IMR-90 (cell line): Measurements from ENCODE around the gene CIAO2A. TPM values are rescaled to one million over a fixed set of nuclear protein-coding genes. Genes with fewer than 3 reads are reported as not detected.
"Not testable (repeated sequence)": the region's sequence is repeated elsewhere in the genome, so short reads cannot be mapped to it uniquely, and the experiment has no call there.

Experiments
- ATAC-seq: fragments of 200-7000 bp; cut with Tn5 transposase; 2 replicates; pipeline ENCODE4 v1.9.1; 2020; ENCODE audit warnings: low read depth, mild to moderate bottlenecking, moderate library complexity
- BruUV-seq: library from RNA; stranded (reverse); fragments of 400-500 nt; replicated peaks from 2 replicates; lab custom pipeline; 2021; lab: Mats Ljungman, UMichigan
- CTCF ChIA-PET: fragments of 300-600 bp; formaldehyde crosslinking; extraction: SDS; loops from one replicate; lab custom pipeline; 2021; ENCODE audit warnings: antibody characterized with exemption; lab: Yijun Ruan, JAX
- POLR2A ChIA-PET: fragments of 300-600 bp; sonication (Branson Sonifier 250); formaldehyde crosslinking; loops from one replicate; lab custom pipeline; 2022; ENCODE audit warnings: antibody characterized with exemption; ENCODE audit not compliant: unreplicated experiment; lab: Charles Lee
- DNase-seq: peaks from one replicate; pipeline ENCODE4 v3.0.0; 2013
- H2AFZ ChIP-seq: replicated peaks from 2 replicates; pipeline ENCODE3; 2013; ENCODE audit warnings: low read length, mild to moderate bottlenecking; ENCODE audit not compliant: poor library complexity
- H2AK5ac ChIP-seq: 2 replicates; pipeline ENCODE4 v1.6.1; 2013; ENCODE audit warnings: low read depth, low read length, inconsistent platforms
- H2AK9ac ChIP-seq: replicated peaks from 2 replicates; pipeline ENCODE3; 2013; ENCODE audit warnings: mild to moderate bottlenecking, low read depth, low read length, moderate library complexity; ENCODE audit not compliant: poor library complexity
- H2BK120ac ChIP-seq: 2 replicates; pipeline ENCODE4 v1.6.1; 2013; ENCODE audit warnings: low read depth, low read length, inconsistent platforms
- H2BK15ac ChIP-seq: 3 replicates; pipeline ENCODE4 v1.6.1; 2013; ENCODE audit warnings: low read depth, low read length, inconsistent platforms
- H2BK20ac ChIP-seq: 2 replicates; pipeline ENCODE4 v1.6.1; 2013; ENCODE audit warnings: low read depth, mild to moderate bottlenecking, inconsistent platforms, low read length, moderate library complexity
- H2BK5ac ChIP-seq: 2 replicates; pipeline ENCODE4 v1.6.1; 2013; ENCODE audit warnings: mild to moderate bottlenecking, low read depth, low read length, inconsistent platforms; ENCODE audit not compliant: poor library complexity, severe bottlenecking
- H3K14ac ChIP-seq: replicated peaks from 2 replicates; pipeline ENCODE4 v1.6.1; 2013; ENCODE audit warnings: low read depth, low read length, inconsistent platforms
- H3K18ac ChIP-seq: 2 replicates; pipeline ENCODE4 v1.6.1; 2013; ENCODE audit warnings: low read depth, low read length, control low read depth
- H3K23ac ChIP-seq: 2 replicates; pipeline ENCODE4 v1.6.1; 2013; ENCODE audit warnings: low read depth, low read length, inconsistent platforms
- H3K27ac ChIP-seq: 2 replicates; pipeline ENCODE4 v1.5.1; 2013; ENCODE audit warnings: mild to moderate bottlenecking, control low read depth, low read length; ENCODE audit not compliant: insufficient read depth
- H3K27me3 ChIP-seq: 2 replicates; pipeline ENCODE4 v1.6.1; 2013; ENCODE audit warnings: low read length; ENCODE audit not compliant: control insufficient read depth, insufficient read depth
- H3K36me3 ChIP-seq: 2 replicates; pipeline ENCODE4 v1.6.1; 2013; ENCODE audit warnings: low read length, mixed read lengths; ENCODE audit not compliant: control insufficient read depth, insufficient read depth
- H3K4ac ChIP-seq: 2 replicates; pipeline ENCODE4 v1.6.1; 2013; ENCODE audit warnings: low read depth, low read length, inconsistent platforms
- H3K4me1 ChIP-seq: 2 replicates; pipeline ENCODE4 v1.6.1; 2013; ENCODE audit warnings: low read length, mixed read lengths; ENCODE audit not compliant: control insufficient read depth, insufficient read depth
- H3K4me2 ChIP-seq: 2 replicates; pipeline ENCODE4 v1.6.1; 2013; ENCODE audit warnings: low read depth, mild to moderate bottlenecking, control low read depth, low read length, moderate library complexity
- H3K4me3 ChIP-seq: 2 replicates; pipeline ENCODE4 v1.5.1; 2013; ENCODE audit warnings: low read depth, mild to moderate bottlenecking, control low read depth, low read length, moderate library complexity; ENCODE audit not compliant: insufficient read depth
- H3K56ac ChIP-seq: 2 replicates; pipeline ENCODE4 v1.6.1; 2013; ENCODE audit warnings: low read length, inconsistent platforms; ENCODE audit not compliant: insufficient read depth; ENCODE audit errors: extremely low read depth
- H3K79me1 ChIP-seq, 2 experiments: 2 replicates each; pipeline ENCODE4 v1.6.1; 2013; ENCODE audit warnings: low read length in 2 of 2, inconsistent platforms in 1 of 2, low read depth in 1 of 2
- H3K9ac ChIP-seq: 2 replicates; pipeline ENCODE4 v1.6.1; 2013; ENCODE audit warnings: low read depth, low read length, control low read depth
- H3K9me1 ChIP-seq: 2 replicates; pipeline ENCODE4 v1.6.1; 2013; ENCODE audit warnings: low read length, inconsistent platforms; ENCODE audit not compliant: insufficient read depth
- H3K9me3 ChIP-seq: 2 replicates; pipeline ENCODE4 v1.6.1; 2013; ENCODE audit warnings: low read length; ENCODE audit not compliant: control insufficient read depth, insufficient read depth
- H4K20me1 ChIP-seq: 2 replicates; pipeline ENCODE4 v1.6.1; 2013; ENCODE audit warnings: low read length, inconsistent platforms; ENCODE audit not compliant: insufficient read depth
- H4K5ac ChIP-seq: 2 replicates; pipeline ENCODE4 v1.6.1; 2013; ENCODE audit warnings: mild to moderate bottlenecking, low read depth, low read length, control low read depth
- H4K8ac ChIP-seq, 2 experiments: 2 replicates each; pipeline ENCODE4 v1.6.1; 2013; ENCODE audit warnings: low read depth in 2 of 2, low read length in 2 of 2, control low read depth in 1 of 2, inconsistent platforms in 1 of 2
- H4K91ac ChIP-seq: 2 replicates; pipeline ENCODE4 v1.6.1; 2013; ENCODE audit warnings: low read depth, low read length, inconsistent platforms; ENCODE audit not compliant: insufficient read depth
- NFE2L2 ChIP-seq: fragments of 150-350 bp; IDR thresholded peaks from 2 replicates; pipeline ENCODE4 v1.6.1; 2016; ENCODE audit warnings: low read depth, mild to moderate bottlenecking, low read length
- WGBS, 2 experiments: methylation state at CpG; one replicate each; pipeline versions ENCODE4 v1.1.5 to v1.1.7; 2013; ENCODE audit warnings: missing lambda C conversion rate in 2 of 2; ENCODE audit not compliant: insufficient read length in 1 of 2; ENCODE audit errors: extremely low coverage in 2 of 2; 5-methylcytosine and 5-hydroxymethylcytosine counted together
- dilution Hi-C: fragments of 300-500 bp; cut with HindIII; formaldehyde crosslinking; loops from one replicate; pipeline ENCODE4 v1.14.3; 2018; ENCODE audit warnings: low sequenced_read_pairs; ENCODE audit not compliant: unreplicated experiment
- in situ Hi-C: fragments of 300-500 bp; cut with MboI; formaldehyde crosslinking; loops from 3 replicates; pipeline ENCODE4 v1.14.3; 2019; ENCODE audit warnings: low sequenced_read_pairs, inconsistent platforms, mixed read lengths
- intact Hi-C: fragments of 100-400 bp; cut with micrococcal nuclease; formaldehyde crosslinking; loops from 2 replicates; pipeline ENCODE4 v1.10.0; 2022
- polyA plus RNA-seq, 3 experiments: library from polyadenylated mRNA; depleted of rRNA; stranded (reverse); fragments of >200 nt; gene quantifications; 2 replicates each; pipeline ENCODE4 v1.2.3, GENCODE V29; 2012; ENCODE audit warnings: low replicate concordance in 1 of 3
- total RNA-seq: library from RNA; depleted of rRNA; stranded (reverse); fragments of >200 nt; gene quantifications from 2 replicates; pipeline ENCODE4 v1.2.3, GENCODE V29; 2012

Gene CIAO2A
- total and polyA plus RNA-seq, 2 of the 4 experiments (the other 2 are of a cell fraction), result 36.7 to 38.3 TPM

- H3K9me1 ChIP-seq, result not testable (repeated sequence)
Measured at GRCh38 chr15:64059104-64059503, 34.5 kb downstream of the CIAO2A start.

More at GRCh38 chr15:64059104-64059503, 34.5 kb downstream of the CIAO2A start:
- H3K4me1 ChIP-seq, H2AK9ac ChIP-seq, H3K9me3 ChIP-seq, H3K36me3 ChIP-seq, BruUV-seq, dilution Hi-C loops, POLR2A ChIA-PET, H3K14ac ChIP-seq, intact Hi-C loops, H3K4me3 ChIP-seq, H3K56ac ChIP-seq, H4K20me1 ChIP-seq, H3K27me3 ChIP-seq, CTCF ChIA-PET, H2BK5ac ChIP-seq, H3K18ac ChIP-seq, H2BK120ac ChIP-seq, H4K91ac ChIP-seq, H2AK5ac ChIP-seq, H3K27ac ChIP-seq, ATAC-seq, H4K5ac ChIP-seq, H2BK20ac ChIP-seq, H2AFZ ChIP-seq, H3K4ac ChIP-seq, H3K79me1 ChIP-seq, DNase-seq, H4K8ac ChIP-seq, H2BK15ac ChIP-seq, H3K9ac ChIP-seq, H3K4me2 ChIP-seq, H3K23ac ChIP-seq: not testable (repeated sequence)
- in situ Hi-C loops, result loop anchor here (25.0 kb wide), 2 partner anchors 422 to 772 kb away; partner anchors contain the start of gene APH1B
- 0 out of 2 replicates have a peak, but pooled peaks have one; percentile 18 for TF ChIP-seq NFE2L2
- no CpG with 5 or more reads among the region's 2 CpGs for WGBS, 2 experiments
